Stimulated activated CD8-positive, alpha-beta memory T cell treated with anti-CD3 and anti-CD28 coated beads, Interleukin-7, amount 100 ng/mL, for 24 hours (primary cell): ENCODE results near the gene PRRT2.
"Not testable (repeated sequence)": the region's sequence is repeated elsewhere in the genome, so short reads cannot be mapped to it uniquely, and the experiment has no call there.

ENCODE experiments used
- DNase-seq: peaks from one replicate; pipeline ENCODE4 v3.0.0-alpha.2; 2020; ENCODE audit warnings: low read depth

The PRRT2 gene

DNA sequence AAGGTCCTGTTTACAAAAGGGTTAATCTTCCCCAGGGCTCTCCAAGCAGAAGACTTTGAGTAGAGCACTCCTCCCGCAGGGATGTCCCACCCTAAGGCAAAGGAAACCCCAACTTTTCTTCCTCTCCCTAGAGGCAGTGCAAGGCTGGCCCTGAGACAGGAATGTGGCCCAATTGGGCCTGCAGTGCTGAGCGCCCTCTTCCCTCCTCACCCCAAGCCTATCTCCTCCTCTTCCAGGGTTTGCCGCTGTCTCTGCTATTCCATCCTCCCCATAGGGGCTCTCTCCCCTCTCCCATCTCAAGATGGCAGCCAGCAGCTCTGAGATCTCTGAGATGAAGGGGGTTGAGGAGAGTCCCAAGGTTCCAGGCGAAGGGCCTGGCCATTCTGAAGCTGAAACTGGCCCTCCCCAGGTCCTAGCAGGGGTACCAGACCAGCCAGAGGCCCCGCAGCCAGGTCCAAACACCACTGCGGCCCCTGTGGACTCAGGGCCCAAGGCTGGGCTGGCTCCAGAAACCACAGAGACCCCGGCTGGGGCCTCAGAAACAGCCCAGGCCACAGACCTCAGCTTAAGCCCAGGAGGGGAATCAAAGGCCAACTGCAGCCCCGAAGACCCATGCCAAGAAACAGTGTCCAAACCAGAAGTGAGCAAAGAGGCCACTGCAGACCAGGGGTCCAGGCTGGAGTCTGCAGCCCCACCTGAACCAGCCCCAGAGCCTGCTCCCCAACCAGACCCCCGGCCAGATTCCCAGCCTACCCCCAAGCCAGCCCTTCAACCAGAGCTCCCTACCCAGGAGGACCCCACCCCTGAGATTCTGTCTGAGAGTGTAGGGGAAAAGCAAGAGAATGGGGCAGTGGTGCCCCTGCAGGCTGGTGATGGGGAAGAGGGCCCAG lies 1.0 kb downstream of the PRRT2 start:
- DNase-seq = no peak

DNA sequence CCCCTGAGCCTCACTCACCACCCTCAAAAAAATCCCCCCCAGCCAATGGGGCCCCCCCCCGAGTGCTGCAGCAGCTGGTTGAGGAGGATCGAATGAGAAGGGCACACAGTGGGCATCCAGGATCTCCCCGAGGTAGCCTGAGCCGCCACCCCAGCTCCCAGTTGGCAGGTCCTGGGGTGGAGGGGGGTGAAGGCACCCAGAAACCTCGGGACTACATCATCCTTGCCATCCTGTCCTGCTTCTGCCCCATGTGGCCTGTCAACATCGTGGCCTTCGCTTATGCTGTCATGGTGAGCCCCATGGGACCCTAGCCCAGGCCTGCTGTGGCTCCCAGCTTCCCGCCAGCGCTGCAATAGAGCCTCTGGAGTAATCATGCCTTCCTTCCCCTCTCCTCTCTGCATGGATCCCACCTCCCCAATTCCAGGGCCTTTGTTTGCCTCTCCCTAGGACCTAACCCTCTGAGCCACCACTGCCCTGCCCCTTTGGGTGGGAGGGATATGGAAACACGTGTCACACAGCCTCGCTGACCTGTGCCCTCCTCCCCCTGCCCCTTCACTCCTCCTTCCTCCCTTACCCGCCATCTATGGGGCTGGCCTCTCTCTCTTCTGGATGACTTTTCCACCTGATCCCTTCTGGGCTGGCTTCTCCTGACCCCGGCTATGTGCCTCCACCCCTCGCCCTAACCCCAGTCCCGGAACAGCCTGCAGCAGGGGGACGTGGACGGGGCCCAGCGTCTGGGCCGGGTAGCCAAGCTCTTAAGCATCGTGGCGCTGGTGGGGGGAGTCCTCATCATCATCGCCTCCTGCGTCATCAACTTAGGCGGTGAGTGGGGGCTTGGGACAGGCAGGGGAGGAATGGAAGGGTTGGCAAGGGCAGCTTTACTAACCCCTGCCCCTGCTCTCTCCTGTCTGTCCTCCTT lies 1.9 kb downstream of the PRRT2 start:
- no peak for DNase-seq

- no peak for DNase-seq
These were observed 2.6 kb downstream of the PRRT2 start for GRCh38 chr16:29814592-29814991.

- DNase-seq = no peak
These were observed 3.2 kb downstream of the PRRT2 start for GRCh38 chr16:29815032-29815721.

GRCh38 chr16:29815793-29816693 lies 4.0 kb downstream of the PRRT2 start, which contains the start of gene PAGR1:
TSS of gene PAGR1 (plus strand) at chr16:29816152. CDS start at chr16:29816526, 374 bp downstream.
- DNase-seq = peak; percentile 96

GRCh38 chr16:29816694-29817441 lies 4.9 kb downstream of the PRRT2 start:
- DNase-seq = no peak

- no peak for DNase-seq
These were observed 6.1 kb downstream of the PRRT2 start for GRCh38 chr16:29818082-29818481.

DNA sequence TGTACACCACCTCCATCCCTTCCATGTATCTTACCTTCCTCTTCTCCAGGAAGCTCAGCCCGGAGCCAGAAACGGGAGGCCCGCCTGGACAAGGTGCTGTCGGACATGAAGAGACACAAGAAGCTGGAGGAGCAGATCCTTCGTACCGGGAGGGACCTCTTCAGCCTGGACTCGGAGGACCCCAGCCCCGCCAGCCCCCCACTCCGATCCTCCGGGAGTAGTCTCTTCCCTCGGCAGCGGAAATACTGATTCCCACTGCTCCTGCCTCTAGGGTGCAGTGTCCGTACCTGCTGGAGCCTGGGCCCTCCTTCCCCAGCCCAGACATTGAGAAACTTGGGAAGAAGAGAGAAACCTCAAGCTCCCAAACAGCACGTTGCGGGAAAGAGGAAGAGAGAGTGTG lies 7.5 kb downstream of the PRRT2 start:
- DNase-seq = no peak

DNA sequence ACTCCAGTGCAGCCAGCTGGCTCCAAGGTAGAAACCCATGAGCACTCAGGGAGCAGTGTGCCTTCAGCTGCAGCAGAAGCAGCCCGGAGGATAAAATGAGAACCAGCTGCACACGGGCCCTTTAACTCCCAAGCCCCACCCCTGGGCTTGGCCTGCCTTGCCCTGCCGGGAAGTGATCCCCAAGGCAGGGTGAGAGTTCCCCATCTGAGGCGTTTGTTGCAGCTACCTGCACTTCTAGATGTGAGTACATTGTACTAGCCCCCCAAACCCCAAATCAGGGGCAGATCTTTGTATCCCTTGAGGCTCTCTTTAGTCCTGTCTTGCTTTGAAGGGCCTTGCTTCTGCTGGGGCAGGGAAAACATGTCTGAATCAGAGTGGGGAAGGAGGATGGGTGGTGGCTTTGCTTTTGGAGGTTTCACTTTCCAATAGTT lies 8.3 kb downstream of the PRRT2 start, which contains the start of gene MVP:
MVP (plus strand) TSS at position 192 of the 431 bp plus-strand sequence. CDS start 10,088 bp downstream, outside the sequence.
- no peak for DNase-seq

DNA sequence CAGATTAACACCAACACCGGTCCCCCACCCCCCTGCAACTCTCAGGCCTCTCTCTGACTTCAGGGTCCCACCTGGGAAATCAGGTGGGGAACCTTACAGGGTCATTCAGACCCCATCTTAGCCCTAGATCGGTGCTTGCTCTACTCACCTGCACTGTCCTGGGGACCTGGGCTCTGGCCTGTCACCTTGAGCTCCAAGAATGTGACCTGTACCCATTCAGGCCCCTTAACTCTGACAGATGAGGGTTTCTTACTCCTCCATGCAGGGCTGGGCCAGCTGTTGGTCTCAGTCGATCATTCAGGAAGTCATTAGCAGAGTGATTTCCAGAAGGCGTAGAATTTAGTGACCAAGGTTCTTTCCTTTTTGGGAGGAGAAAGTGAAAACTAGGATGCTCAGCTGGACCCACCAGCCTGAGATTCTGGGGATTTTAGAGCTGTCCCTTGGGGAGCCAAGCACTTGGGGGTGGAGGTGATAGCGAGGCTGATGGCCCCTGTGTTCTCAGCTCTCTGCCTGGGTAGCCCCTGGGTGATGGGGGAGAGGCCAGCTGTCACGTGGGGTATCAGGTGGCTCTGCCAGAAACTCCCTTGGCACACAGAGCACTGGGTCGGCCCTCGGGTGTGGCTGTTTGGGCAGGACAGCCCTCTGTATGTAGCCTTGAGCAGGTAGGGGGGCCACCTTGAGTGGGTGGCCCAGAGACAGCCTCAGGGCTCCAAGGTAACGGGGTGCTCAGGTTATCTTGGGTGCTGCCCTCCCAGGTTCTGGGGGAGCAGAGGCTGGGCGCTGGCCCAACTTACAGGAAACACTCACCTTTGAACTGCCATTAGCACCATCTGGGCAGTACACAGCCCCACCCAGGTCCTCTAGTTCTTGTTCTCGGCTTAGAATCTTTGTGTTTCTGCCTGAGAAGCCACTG lies 9.0 kb downstream of the PRRT2 start:
- no peak for DNase-seq

- DNase-seq = no peak
These were observed 9.7 kb downstream of the PRRT2 start for GRCh38 chr16:29821643-29822115.

- no peak for DNase-seq
These were observed 12.7 kb downstream of the PRRT2 start for GRCh38 chr16:29824589-29825144.

DNA sequence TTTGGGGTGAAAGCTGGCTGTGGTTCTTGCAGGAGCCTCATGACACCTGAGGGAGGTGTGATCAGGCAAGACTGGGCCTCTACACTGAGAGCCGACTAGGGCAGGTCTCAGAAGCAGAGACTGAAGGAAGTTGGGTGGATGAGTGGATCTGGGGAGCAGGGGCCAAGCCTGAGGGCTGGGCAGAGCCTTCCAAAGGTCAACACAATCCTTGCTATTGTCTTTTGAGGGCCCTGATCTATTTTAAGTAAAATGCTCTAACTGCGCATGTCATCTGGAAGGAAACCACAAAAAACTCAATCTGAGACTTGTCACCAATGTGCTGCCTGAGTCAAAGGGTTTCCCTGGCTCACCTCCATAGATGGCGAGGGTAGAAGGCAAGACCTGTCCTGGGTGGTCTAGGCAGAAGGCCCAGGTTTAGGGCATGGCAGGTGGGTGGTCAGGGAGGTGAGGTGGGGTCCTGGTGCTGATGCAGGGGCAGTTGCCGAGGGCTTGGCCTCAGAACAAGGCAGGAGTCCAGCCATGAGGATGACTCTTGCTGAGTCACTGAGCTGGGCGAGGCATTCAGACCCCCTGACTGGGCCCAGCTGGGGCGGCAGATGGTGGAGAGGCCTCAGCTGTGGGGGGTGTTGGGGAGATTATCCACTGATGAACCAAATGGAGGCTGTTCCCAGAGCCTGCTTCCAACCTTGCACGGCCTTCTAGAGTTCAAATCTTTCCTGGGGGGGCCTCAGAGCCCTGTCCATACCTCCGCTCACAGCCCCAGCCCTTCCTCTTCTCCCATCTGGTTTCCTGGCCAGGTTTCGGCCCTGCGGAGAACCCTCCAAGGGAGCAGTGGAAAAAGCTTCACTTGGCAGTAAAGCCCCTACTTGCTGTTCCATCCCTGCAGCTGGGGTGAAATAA lies 13.4 kb downstream of the PRRT2 start:
- no peak for DNase-seq

DNA sequence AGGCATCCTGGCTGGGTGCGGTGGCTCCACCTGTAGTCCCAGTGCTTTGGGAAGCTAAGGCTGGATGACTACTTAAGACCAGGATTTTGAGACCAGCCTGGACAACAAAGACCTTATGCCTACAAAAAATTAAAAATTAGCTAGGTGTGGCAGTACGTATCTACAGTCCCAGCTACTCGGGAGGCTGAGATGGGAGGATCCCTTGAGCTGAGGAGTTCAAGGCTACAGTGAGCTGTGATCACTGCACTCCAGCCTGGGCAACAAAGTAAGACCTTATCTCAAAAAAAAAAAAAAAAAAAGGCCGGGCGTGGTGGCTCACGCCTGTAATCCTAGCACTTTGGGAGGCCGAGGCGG lies 14.3 kb downstream of the PRRT2 start:
- DNase-seq = no peak

GRCh38 chr16:29830774-29831173 lies 18.8 kb downstream of the PRRT2 start:
- DNase-seq = no peak

GRCh38 chr16:29831490-29831889 lies 19.5 kb downstream of the PRRT2 start:
- no peak for DNase-seq

- DNase-seq = not testable (repeated sequence)
These were observed 21.2 kb downstream of the PRRT2 start for GRCh38 chr16:29833219-29833618.

DNA sequence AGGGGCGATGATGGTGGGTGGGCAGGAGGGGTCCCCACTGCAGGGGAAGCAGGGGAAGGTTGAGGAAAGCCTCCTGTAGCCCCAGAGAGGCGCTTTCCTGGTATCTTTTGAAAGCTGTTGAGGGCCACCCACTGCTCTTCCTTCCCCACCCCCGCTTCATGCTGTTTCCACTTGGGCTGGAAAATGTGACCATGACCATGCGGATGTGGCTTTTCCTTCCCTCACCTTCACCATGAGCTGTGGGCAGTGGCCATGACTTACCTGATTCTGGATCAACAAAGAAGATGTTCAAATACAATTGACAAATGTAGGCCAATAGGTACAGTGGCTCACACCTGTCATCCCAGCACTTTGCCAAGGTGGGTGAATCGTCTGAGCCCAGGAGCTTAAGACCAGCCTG lies 22.1 kb downstream of the PRRT2 start:
- no peak for DNase-seq
